ENCODE data around the gene CNEP1R1.

CNEP1R1 gene

DNA sequence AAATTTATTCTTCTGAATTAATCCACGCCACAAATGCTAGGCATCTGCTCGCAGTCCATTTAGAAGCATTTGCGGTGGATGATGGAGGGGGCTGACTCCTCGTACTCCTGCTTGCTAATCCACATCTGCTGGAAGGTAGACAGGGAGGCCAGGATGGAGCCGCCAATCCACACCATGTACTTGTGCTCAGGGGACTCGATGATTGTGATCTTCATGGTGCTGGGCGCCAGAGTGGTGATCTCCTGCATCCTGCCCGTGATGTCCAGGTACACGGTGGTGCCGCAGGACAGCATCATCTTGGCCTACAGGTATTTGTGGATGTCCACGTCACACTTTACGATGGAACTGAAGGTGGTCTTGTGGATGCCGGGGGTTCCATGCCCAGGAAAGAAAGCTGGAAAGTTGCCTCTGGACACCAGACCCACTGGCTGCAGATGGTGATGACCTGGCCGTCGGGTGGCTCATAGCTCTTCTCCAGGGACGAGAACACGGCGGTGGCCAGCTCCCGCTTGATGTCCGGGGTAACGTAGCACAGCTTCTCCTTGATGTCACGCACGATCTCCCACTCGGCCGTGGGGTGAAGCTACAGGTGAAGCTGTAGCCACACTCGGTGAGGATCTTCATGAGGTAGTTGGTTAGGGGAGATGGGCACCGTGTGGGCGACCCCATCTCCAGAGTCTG is 33.2 kb downstream of the CNEP1R1 start:
- H3K9me2 ChIP-seq (replicated peaks; ENCODE audit: low read depth, low read length), result no peaks in the 10 kb centered on the region
- no peak overlapping the region for H3K9ac ChIP-seq (ENCODE audit: low read depth, low read length, poor library complexity, severe bottlenecking)
- H3K36me3 ChIP-seq (ENCODE audit: insufficient read depth, low read length), result no peaks in the 10 kb centered on the region
- no peaks in the 10 kb centered on the region for H3K27me3 ChIP-seq (ENCODE audit: insufficient read depth, low read length, poor library complexity, severe bottlenecking)
- no peaks in the 10 kb centered on the region for H3F3A ChIP-seq (ENCODE audit: low read depth)
- H3K79me2 ChIP-seq (ENCODE audit: insufficient read depth, low read length), result no peaks in the 10 kb centered on the region
- H3K4me2 ChIP-seq (ENCODE audit: low read depth, low read length, poor library complexity, severe bottlenecking), result no peak overlapping the region
- H4K20me1 ChIP-seq (ENCODE audit: insufficient read depth, low read length, poor library complexity, severe bottlenecking), result no peaks in the 10 kb centered on the region
- H3K4me1 ChIP-seq (ENCODE audit: insufficient read depth, low read length, poor library complexity, severe bottlenecking), result no peaks in the 10 kb centered on the region
- no peak overlapping the region for H2AFZ ChIP-seq (ENCODE audit: low read length)
- TF ChIP-seq, protein P1, sequence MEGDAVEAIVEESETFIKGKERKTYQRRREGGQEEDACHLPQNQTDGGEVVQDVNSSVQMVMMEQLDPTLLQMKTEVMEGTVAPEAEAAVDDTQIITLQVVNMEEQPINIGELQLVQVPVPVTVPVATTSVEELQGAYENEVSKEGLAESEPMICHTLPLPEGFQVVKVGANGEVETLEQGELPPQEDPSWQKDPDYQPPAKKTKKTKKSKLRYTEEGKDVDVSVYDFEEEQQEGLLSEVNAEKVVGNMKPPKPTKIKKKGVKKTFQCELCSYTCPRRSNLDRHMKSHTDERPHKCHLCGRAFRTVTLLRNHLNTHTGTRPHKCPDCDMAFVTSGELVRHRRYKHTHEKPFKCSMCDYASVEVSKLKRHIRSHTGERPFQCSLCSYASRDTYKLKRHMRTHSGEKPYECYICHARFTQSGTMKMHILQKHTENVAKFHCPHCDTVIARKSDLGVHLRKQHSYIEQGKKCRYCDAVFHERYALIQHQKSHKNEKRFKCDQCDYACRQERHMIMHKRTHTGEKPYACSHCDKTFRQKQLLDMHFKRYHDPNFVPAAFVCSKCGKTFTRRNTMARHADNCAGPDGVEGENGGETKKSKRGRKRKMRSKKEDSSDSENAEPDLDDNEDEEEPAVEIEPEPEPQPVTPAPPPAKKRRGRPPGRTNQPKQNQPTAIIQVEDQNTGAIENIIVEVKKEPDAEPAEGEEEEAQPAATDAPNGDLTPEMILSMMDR (conservative IDR thresholded peaks at IDR 0.05; ENCODE audit: low read length), result no peak
- H3K4me3 ChIP-seq (ENCODE audit: low read length, poor library complexity, severe bottlenecking), result no peak overlapping the region
- peaks cover 4% of the 10 kb centered on the region; the same call in 1 of the 2 replicates for H3K9me3 ChIP-seq (ENCODE audit: insufficient read depth, low read depth, low read length)

DNA sequence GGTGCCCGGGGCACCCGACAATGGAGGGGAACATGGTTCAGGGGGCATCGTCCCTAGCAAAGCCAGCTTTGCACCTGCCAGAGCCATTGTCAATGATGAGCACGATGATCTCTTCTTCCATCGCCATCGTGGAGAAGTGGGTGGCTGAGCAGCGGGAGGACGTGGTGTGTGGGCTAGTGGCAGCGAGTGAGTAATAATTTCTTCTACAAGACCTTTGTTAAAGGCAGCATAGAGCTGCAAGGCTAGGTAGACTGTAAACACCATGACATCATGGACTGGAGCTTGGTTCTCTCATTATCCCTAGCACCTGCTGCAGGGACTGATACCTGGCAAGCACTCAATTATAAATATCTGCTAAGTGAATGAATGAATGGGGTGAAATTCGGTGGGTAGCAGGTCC is 34.1 kb downstream of the CNEP1R1 start:
- Histone ChIP-seq H3K27me3 (ENCODE audit: insufficient read depth, low read length, poor library complexity, severe bottlenecking) (no peaks in the 10 kb centered on the region), H3K4me1 (ENCODE audit: insufficient read depth, low read length, poor library complexity, severe bottlenecking) (no peaks in the 10 kb centered on the region), H3K4me3 (ENCODE audit: low read length, poor library complexity, severe bottlenecking) (no peak overlapping the region), H3K9ac (ENCODE audit: low read depth, low read length, poor library complexity, severe bottlenecking) (no peak overlapping the region), H2AFZ (ENCODE audit: low read length) (no peak overlapping the region), H3K79me2 (ENCODE audit: insufficient read depth, low read length) (no peaks in the 10 kb centered on the region), H4K20me1 (ENCODE audit: insufficient read depth, low read length, poor library complexity, severe bottlenecking) (no peaks in the 10 kb centered on the region), H3K4me2 (ENCODE audit: low read depth, low read length, poor library complexity, severe bottlenecking) (no peak overlapping the region), H3K9me3 (ENCODE audit: insufficient read depth, low read depth, low read length) (peaks cover 4% of the 10 kb centered on the region; the same call in 1 of the 2 replicates), H3F3A (ENCODE audit: low read depth) (no peaks in the 10 kb centered on the region), H3K36me3 (ENCODE audit: insufficient read depth, low read length) (no peaks in the 10 kb centered on the region), H3K9me2 (replicated peaks; ENCODE audit: low read depth, low read length) (no peaks in the 10 kb centered on the region)
- TF ChIP-seq, protein P1 (conservative IDR thresholded peaks at IDR 0.05; ENCODE audit: low read length), result no peak
- no peak for TF ChIP-seq EZH2phosphoT487 (IDR thresholded peaks at IDR 0.05; ENCODE audit: borderline replicate concordance)

DNA sequence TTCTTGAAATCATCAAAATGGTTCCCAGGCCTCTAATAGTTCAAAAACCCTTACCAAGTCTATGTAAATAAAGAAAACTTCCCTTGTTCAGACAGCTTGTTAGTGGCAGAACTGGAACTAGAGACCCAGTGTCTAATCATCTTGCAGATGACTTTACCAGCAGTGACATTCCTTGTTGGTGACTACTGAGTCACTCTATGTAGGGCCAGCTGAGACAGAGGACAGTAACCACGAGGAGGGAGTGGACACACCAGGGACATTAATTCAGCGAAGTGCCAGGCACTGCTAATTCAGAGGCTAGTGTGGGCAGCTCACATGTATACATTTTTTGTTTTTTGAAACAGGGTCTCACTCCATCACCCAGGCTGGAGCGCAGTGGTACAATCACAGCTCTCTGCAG is 34.6 kb downstream of the CNEP1R1 start:
- H3K9me3 ChIP-seq (ENCODE audit: insufficient read depth, low read depth, low read length), result peaks cover 4% of the 10 kb centered on the region; the same call in 1 of the 2 replicates
- no peak overlapping the region for H3K9ac ChIP-seq (ENCODE audit: low read depth, low read length, poor library complexity, severe bottlenecking)
- H4K20me1 ChIP-seq (ENCODE audit: insufficient read depth, low read length, poor library complexity, severe bottlenecking), result no peaks in the 10 kb centered on the region
- H3K4me1 ChIP-seq (ENCODE audit: insufficient read depth, low read length, poor library complexity, severe bottlenecking), result no peaks in the 10 kb centered on the region
- no peaks in the 10 kb centered on the region for H3K27me3 ChIP-seq (ENCODE audit: insufficient read depth, low read length, poor library complexity, severe bottlenecking)
- no peaks in the 10 kb centered on the region for H3F3A ChIP-seq (ENCODE audit: low read depth)
- H3K9me2 ChIP-seq (replicated peaks; ENCODE audit: low read depth, low read length), result no peaks in the 10 kb centered on the region
- TF ChIP-seq, protein P1 (conservative IDR thresholded peaks at IDR 0.05; ENCODE audit: low read length), result no peak
- no peak for TF ChIP-seq EZH2phosphoT487 (IDR thresholded peaks at IDR 0.05; ENCODE audit: borderline replicate concordance)
- no peaks in the 10 kb centered on the region for H3K79me2 ChIP-seq (ENCODE audit: insufficient read depth, low read length)
- H3K4me2 ChIP-seq (ENCODE audit: low read depth, low read length, poor library complexity, severe bottlenecking), result no peak overlapping the region
- no peak overlapping the region for H3K4me3 ChIP-seq (ENCODE audit: low read length, poor library complexity, severe bottlenecking)
- H3K36me3 ChIP-seq (ENCODE audit: insufficient read depth, low read length), result no peaks in the 10 kb centered on the region
- H2AFZ ChIP-seq (ENCODE audit: low read length), result no peak overlapping the region

All from Loucy (cell line).